Lower leg skin (tissue), 3 donors: Measurements from ENCODE around the gene BLOC1S4.

Source experiments
- POLR2A ChIP-seq, 2 donors: fragments of 450-650 bp; IDR thresholded peaks; one replicate each; pipeline ENCODE4 v1.6.1; 2016 to 2017; ENCODE audit warnings: antibody characterized with exemption in 2 of 2, mild to moderate bottlenecking in 1 of 2, moderate library complexity in 1 of 2
- TF ChIP-seq, protein P1 (sequence below), 3 donors: fragments of 450-650 bp; IDR thresholded peaks; one replicate each; pipeline ENCODE4 v1.5.1; 2016; ENCODE audit warnings: antibody characterized with exemption in 3 of 3, mild to moderate bottlenecking in 3 of 3, moderate library complexity in 2 of 3

GRCh38 chr4:6701371-6701770, 14.6 kb upstream of the BLOC1S4 start:
- TF ChIP-seq, protein P1, sequence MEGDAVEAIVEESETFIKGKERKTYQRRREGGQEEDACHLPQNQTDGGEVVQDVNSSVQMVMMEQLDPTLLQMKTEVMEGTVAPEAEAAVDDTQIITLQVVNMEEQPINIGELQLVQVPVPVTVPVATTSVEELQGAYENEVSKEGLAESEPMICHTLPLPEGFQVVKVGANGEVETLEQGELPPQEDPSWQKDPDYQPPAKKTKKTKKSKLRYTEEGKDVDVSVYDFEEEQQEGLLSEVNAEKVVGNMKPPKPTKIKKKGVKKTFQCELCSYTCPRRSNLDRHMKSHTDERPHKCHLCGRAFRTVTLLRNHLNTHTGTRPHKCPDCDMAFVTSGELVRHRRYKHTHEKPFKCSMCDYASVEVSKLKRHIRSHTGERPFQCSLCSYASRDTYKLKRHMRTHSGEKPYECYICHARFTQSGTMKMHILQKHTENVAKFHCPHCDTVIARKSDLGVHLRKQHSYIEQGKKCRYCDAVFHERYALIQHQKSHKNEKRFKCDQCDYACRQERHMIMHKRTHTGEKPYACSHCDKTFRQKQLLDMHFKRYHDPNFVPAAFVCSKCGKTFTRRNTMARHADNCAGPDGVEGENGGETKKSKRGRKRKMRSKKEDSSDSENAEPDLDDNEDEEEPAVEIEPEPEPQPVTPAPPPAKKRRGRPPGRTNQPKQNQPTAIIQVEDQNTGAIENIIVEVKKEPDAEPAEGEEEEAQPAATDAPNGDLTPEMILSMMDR (IDR thresholded peaks at IDR 0.05), result no peak
- no peak for TF ChIP-seq POLR2A (IDR thresholded peaks at IDR 0.05)
